Karpas-422 (cell line): ENCODE results near the gene VENTX. TPM values are rescaled to one million over a fixed set of nuclear protein-coding genes. Genes with fewer than 3 reads are reported as not detected.

Experiments used
- DNase-seq: peaks from one replicate; pipeline ENCODE4 v3.0.0-alpha.2; 2015
- H2AFZ ChIP-seq: fragments of 200-600 bp; sonication (generic); 2 replicates; pipeline ENCODE4 v1.6.1; 2014; ENCODE audit warnings: antibody characterized with exemption, low read length, mixed read lengths
- H3K27ac ChIP-seq: fragments of 200-600 bp; sonication (generic); 2 replicates; pipeline ENCODE4 v1.5.1; 2014; ENCODE audit warnings: mild to moderate bottlenecking, low read length, moderate library complexity
- H3K27me3 ChIP-seq: fragments of 200-600 bp; sonication (generic); 2 replicates; pipeline ENCODE4 v1.6.1; 2014; ENCODE audit warnings: low read length, mixed read lengths
- H3K36me3 ChIP-seq: fragments of 200-600 bp; sonication (generic); 2 replicates; pipeline ENCODE4 v1.6.1; 2014; ENCODE audit warnings: low read length, mixed read lengths; ENCODE audit not compliant: insufficient read depth
- H3K4me1 ChIP-seq: fragments of 200-600 bp; sonication (generic); 2 replicates; pipeline ENCODE4 v1.6.1; 2014; ENCODE audit warnings: mild to moderate bottlenecking, low read length, mixed read lengths
- H3K4me2 ChIP-seq: fragments of 200-600 bp; sonication (generic); 2 replicates; pipeline ENCODE4 v1.6.1; 2014; ENCODE audit warnings: low read length, low read depth, mild to moderate bottlenecking; ENCODE audit not compliant: poor library complexity, severe bottlenecking
- H3K4me3 ChIP-seq: fragments of 200-600 bp; sonication (generic); 2 replicates; pipeline ENCODE4 v1.5.1; 2014; ENCODE audit warnings: mild to moderate bottlenecking, antibody characterized with exemption, low read length, mixed read lengths
- H3K79me2 ChIP-seq: fragments of 200-600 bp; sonication (generic); 2 replicates; pipeline ENCODE4 v1.6.1; 2014; ENCODE audit warnings: mild to moderate bottlenecking, low read length, mixed read lengths
- H3K9ac ChIP-seq: fragments of 200-600 bp; sonication (generic); 2 replicates; pipeline ENCODE4 v1.6.0; 2014; ENCODE audit warnings: low read length
- H3K9me2 ChIP-seq: fragments of 200-600 bp; sonication (generic), shearing (Covaris generic); replicated peaks from 2 replicates; pipeline ENCODE4 v1.6.0; 2014; ENCODE audit warnings: mild to moderate bottlenecking, low read length, moderate library complexity; ENCODE audit not compliant: insufficient read depth
- H3K9me3 ChIP-seq: fragments of 300-700, 200-600 bp; sonication (generic); 2 replicates; pipeline ENCODE4 v1.6.1; 2014; ENCODE audit warnings: low read length, mixed read lengths
- H4K20me1 ChIP-seq: fragments of 200-600 bp; sonication (generic); 2 replicates; pipeline ENCODE4 v1.6.1; 2014; ENCODE audit warnings: mild to moderate bottlenecking, antibody characterized with exemption, low read length, low read depth; ENCODE audit not compliant: insufficient read depth
- total RNA-seq: library from RNA; depleted of rRNA; stranded (reverse); fragments of >200 nt; shearing (Covaris generic); gene quantifications from 2 replicates; pipeline ENCODE4 v1.2.3, GENCODE V29; 2014; ENCODE audit warnings: low replicate concordance

Gene VENTX
- total RNA-seq, 1 experiment from 2014 or later: not detected

DNA sequence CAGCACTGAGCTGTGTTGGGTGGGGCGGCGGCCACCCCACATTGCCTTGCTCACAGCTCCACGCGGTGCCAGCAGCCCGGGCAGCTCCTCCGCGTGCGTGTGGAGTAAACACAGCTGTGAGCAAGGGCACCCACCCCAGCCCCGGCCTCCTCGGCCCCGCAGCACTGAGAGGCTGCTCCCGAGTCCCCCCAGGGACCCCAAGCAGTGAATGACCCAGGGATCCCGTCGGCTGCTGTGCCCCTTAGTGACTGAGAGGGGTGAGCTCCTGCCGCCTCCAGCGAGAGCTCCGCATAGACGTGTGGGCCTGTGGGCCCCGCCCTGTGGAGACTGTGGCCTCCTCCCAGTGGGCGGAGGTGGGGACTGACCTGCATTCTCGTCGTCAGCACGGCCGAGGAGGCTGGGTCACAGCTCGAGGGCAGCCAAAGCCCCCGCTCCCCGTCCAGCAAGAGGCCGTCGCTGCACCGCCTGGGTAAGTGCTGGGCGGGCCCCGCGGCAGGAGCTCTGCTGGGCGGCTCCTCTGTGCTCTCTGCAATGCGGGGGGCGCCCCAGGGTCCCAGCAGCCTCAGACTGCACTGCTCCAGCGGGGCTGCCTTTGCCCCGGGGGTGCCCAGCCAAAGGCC lies 37.6 kb upstream of the VENTX start:
- no peak for DNase-seq
- no peaks in the 10 kb centered on the region for H4K20me1 ChIP-seq

DNA sequence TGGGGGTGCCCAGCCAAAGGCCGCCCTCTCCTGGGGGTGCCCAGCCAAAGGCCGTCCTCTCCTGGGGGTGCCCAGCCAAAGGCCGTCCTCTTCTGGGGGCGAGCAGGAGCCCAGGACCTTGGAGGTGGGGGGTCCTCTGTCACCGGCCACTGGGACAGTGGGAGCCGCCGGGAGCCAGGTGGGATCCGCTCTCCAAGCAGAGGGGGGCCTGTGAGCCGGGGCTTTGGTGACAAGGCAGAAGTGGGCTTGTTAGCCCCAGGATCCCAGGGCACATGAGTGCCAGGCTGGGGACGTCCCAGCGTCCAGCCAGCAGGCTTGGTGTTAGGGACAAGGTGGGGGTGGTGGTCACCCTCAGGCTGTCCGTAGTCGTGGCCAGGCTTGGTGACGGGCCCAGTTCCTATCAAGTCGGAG lies 37.0 kb upstream of the VENTX start:
- Histone ChIP-seq H4K20me1 (no peaks in the 10 kb centered on the region), H3K4me1 (no peaks in the 10 kb centered on the region), H3K27ac (no peak overlapping the region), H3K36me3 (no peaks in the 10 kb centered on the region), H3K9me2 (no peaks in the 10 kb centered on the region), H3K4me2 (no peak overlapping the region), H3K9ac (no peak overlapping the region), H3K27me3 (no peaks in the 10 kb centered on the region), H3K9me3 (no peaks in the 10 kb centered on the region), H2AFZ (no peak overlapping the region), H3K79me2 (no peaks in the 10 kb centered on the region), H3K4me3 (no peak overlapping the region)
- DNase-seq: no peak

More for the DNA sequence above, 37.6 kb upstream of the VENTX start:
- Histone ChIP-seq H3K27me3 (no peaks in the 10 kb centered on the region), H3K4me1 (no peaks in the 10 kb centered on the region), H3K4me3 (no peak overlapping the region), H2AFZ (no peak overlapping the region), H3K9me2 (no peaks in the 10 kb centered on the region), H3K9me3 (no peaks in the 10 kb centered on the region), H3K9ac (no peak overlapping the region), H3K4me2 (no peak overlapping the region), H3K27ac (no peak overlapping the region), H3K79me2 (no peaks in the 10 kb centered on the region), H3K36me3 (no peaks in the 10 kb centered on the region)

DNA sequence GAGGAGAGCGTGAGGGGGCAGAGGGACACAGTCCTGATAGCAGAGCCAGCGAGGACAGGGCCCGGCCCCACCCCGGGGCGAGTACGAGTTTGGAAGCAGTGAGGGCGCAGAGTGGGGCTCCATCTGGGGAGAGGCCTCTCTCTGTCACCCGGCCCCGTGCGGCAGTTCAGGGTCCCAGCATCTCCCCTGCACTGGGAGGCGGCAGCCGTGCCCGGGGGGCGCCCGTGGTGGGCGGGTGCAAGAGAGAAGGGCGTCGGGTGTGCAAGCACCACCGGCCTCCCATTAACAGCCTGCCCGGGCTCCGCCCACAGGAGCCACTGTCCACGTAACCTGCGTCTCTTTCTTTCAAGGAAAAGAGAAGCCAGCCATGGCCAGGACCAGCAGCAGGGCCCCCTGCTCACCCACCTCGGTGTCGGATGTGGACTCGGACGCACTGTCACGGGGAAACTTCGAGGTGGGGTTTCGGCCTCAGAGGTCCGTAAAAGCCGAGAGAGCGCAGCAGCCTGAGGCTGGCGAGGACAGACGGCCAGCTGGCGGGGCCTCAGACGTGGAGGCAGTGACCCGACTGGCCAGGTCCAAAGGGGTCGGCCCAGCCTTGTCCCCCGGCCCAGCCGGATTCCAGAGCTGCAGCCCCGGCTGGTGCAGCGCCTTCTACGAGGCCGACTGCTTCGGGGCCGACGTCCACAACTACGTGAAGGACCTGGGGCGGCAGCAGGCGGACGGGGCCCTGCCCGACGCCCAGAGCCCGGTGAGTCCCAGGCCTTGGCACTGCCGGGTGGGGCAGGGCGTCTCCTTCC lies 36.3 kb upstream of the VENTX start:
- Histone ChIP-seq H3K27ac (no peak overlapping the region), H3K27me3 (no peaks in the 10 kb centered on the region), H3K79me2 (no peaks in the 10 kb centered on the region), H3K4me2 (no peak overlapping the region), H3K4me3 (no peak overlapping the region), H2AFZ (no peak overlapping the region), H3K9me2 (no peaks in the 10 kb centered on the region), H3K4me1 (no peaks in the 10 kb centered on the region), H3K9ac (no peak overlapping the region), H3K36me3 (no peaks in the 10 kb centered on the region), H3K9me3 (no peaks in the 10 kb centered on the region), H4K20me1 (no peaks in the 10 kb centered on the region)
- no peak for DNase-seq

DNA sequence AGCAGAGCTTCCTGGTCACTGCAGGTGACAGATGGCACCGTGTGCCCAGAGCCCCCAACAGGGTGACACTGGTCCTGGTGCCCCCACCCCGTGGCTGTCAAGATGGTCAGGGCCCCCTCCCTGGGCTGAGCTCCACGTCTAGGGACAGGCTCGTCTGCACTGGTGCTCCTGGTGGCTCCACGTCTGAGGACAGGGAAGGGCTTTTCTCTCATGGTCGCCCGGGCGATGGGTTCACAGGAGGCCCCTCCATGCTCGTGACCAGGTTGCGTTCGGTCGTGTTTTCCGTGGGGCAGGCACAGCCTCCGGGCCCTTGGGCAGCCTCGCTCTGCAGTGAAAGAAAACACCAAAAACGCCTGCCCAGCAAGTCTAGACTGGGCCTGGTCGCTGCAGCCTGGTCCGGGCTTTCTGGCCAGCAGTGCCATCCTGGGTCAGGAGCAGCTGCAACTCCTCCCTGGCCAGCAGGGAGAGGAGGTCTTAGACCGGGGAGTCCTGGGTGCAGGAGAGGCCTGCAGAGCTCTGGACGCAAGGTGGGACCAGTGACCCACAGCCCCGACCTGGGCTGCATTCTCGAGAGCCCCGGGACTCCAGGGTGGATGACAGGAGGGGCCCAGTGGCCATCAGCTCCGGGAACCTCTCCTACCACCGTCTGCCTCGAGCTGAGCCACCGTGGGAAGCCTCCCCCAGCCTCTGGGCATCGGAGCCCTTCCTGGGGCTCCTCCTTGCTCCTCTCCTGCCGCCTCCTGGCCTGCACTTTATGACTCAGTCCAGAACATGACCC lies 35.5 kb upstream of the VENTX start:
- no peak overlapping the region for H3K4me2 ChIP-seq
- no peak overlapping the region for H3K9ac ChIP-seq
- H3K4me1 ChIP-seq: no peaks in the 10 kb centered on the region
- no peaks in the 10 kb centered on the region for H4K20me1 ChIP-seq
- no peak overlapping the region for H3K27ac ChIP-seq
- no peaks in the 10 kb centered on the region for H3K9me2 ChIP-seq
- H3K79me2 ChIP-seq: no peaks in the 10 kb centered on the region
- no peaks in the 10 kb centered on the region for H3K36me3 ChIP-seq
- no peak for DNase-seq
- H3K4me3 ChIP-seq: no peak overlapping the region
- H2AFZ ChIP-seq: no peak overlapping the region
- no peaks in the 10 kb centered on the region for H3K9me3 ChIP-seq
- H3K27me3 ChIP-seq: no peaks in the 10 kb centered on the region

DNA sequence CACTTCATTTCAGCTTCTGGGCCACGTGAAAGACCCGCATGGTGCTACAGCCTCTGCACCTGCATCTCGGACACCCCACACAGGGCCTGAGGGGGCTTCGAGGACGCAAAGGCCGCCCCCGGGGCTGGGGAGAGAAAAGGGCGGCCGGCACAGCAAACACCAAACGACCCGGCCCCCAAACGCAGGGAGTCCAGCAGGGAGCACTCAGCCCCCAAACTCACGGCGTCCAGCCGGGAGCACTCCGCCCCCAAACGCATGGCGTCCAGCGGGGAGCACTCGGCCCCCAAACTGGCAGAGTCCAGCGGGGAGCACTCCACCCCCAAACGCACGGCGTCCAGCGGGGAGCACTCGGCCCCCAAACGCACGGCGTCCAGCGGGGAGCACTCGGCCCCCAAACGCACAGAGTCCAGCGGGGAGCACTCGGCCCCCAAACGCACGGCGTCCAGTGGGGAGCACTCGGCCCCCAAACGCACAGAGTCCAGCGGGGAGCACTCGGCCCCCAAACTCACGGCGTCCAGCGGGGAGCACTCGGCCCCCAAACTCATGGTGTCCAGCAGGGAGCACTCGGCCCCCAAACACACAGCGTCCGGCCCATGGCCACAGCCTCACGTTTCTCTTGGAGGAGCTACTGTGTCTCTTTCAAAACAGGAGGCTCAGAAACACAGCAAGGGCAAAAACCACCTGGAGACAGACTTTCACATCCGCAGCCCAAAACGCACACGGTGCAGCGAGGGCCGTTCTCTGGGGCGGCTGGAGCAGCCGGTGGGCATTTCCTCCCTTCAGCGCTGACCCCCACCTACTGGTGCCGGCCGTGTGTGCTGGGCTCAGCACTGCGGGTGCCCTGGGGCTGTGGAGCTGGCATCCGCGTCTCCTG lies 34.6 kb upstream of the VENTX start:
- Histone ChIP-seq H4K20me1 (no peaks in the 10 kb centered on the region), H3K27me3 (no peaks in the 10 kb centered on the region), H3K27ac (no peak overlapping the region), H3K9me2 (no peaks in the 10 kb centered on the region), H2AFZ (no peak overlapping the region), H3K4me3 (no peak overlapping the region), H3K9ac (no peak overlapping the region), H3K4me2 (no peak overlapping the region), H3K79me2 (no peaks in the 10 kb centered on the region), H3K4me1 (no peaks in the 10 kb centered on the region), H3K36me3 (no peaks in the 10 kb centered on the region), H3K9me3 (no peaks in the 10 kb centered on the region)
- no peak for DNase-seq

DNA sequence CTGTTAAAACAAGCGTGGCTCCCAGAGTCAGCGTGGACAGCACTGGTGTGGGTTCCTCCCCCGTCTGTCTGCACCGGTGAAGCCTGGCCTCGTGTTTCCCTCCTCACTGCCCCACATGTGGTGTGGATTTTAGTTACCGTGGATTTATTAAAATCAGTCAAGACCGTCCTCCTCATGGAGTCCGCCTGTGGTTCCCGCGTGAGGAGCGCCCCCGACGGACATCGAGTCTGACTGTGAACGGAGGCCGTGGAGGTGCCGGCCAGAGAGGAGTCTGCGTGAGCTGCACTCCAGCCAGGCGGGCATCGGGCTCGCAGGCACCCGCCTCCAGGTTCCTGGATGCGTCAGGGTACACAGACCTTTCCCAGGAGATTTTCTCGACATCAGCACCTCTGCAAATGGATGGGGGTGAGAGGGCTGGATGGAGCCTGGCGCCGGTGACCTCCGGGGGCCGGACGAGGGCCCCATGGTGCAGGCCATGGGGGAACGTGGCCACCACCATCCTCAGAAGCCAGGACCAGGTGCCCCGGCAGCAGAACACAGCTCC lies 33.9 kb upstream of the VENTX start:
- no peaks in the 10 kb centered on the region for H3K9me3 ChIP-seq
- no peak overlapping the region for H3K4me2 ChIP-seq
- H3K27me3 ChIP-seq: no peaks in the 10 kb centered on the region
- H3K27ac ChIP-seq: no peak overlapping the region
- H2AFZ ChIP-seq: no peak overlapping the region
- no peaks in the 10 kb centered on the region for H3K79me2 ChIP-seq
- no peak overlapping the region for H3K4me3 ChIP-seq
- no peak overlapping the region for H3K9ac ChIP-seq
- no peak for DNase-seq
- H3K36me3 ChIP-seq: no peaks in the 10 kb centered on the region
- no peaks in the 10 kb centered on the region for H4K20me1 ChIP-seq
- no peaks in the 10 kb centered on the region for H3K4me1 ChIP-seq
- H3K9me2 ChIP-seq: no peaks in the 10 kb centered on the region

DNA sequence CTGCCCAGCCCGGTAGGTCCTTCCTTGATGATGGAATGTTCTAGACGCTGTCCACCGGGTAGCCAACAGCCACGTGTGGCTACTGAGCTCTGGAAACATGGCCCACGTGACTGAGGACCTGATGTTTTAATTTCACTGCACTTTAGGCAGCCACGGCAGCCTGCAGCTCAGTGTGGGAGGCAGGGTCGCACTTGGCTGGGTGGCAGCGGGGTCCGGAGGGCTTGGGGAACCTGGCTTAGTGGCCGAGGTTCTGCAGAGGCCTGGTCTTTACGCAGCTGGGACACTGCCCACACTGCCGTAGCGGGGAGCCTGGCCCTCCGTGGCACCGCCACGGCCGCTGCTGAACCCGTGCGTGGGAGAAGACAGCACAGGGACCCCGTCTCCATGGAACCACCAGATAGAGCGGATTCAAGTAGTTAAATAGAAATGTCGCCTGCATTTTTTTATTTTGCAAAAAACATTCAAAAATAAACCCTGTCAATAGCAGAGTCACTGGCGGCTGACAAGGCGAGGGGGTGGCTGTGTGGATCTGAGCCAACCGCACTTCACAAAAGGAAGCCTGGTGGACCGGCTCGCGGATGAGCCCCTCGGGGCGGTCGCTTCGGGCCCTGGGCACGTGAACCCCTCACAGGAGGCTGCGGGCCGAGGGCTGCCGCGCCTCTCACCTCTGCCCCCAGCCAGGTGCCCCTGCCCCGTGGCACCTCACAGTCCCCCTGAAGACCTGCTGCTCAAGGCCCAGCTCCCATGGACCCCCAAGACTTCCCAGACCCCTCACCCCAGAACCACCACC lies 33.2 kb upstream of the VENTX start:
- Histone ChIP-seq H2AFZ (no peak overlapping the region), H3K27ac (no peak overlapping the region), H3K4me3 (no peak overlapping the region), H3K9me3 (no peaks in the 10 kb centered on the region), H3K4me1 (no peaks in the 10 kb centered on the region), H4K20me1 (no peaks in the 10 kb centered on the region), H3K4me2 (no peak overlapping the region), H3K9ac (no peak overlapping the region), H3K9me2 (no peaks in the 10 kb centered on the region), H3K79me2 (no peaks in the 10 kb centered on the region), H3K27me3 (no peaks in the 10 kb centered on the region), H3K36me3 (no peaks in the 10 kb centered on the region)
- DNase-seq: no peak
